GM12891 (cell line): Measurements from ENCODE around the gene NDUFS5.

ENCODE experiments used
- POLR2A ChIP-seq: IDR thresholded peaks from 2 replicates; pipeline ENCODE4 v1.6.1; 2011; ENCODE audit warnings: low read depth, low read length, control low read depth
- POLR2AphosphoS5 ChIP-seq: IDR thresholded peaks from 2 replicates; pipeline ENCODE4 v1.6.1; 2011; ENCODE audit warnings: low read depth, low read length, control low read depth
- POU2F2 ChIP-seq: IDR thresholded peaks from 2 replicates; pipeline ENCODE4 v1.6.1; 2011; ENCODE audit warnings: low read depth, mild to moderate bottlenecking, control low read depth, low read length, moderate library complexity
- SPI1 ChIP-seq: IDR thresholded peaks from 2 replicates; pipeline ENCODE4 v1.6.1; 2011; ENCODE audit warnings: low read depth, low read length, control low read depth
- TAF1 ChIP-seq: IDR thresholded peaks from 2 replicates; pipeline ENCODE4 v1.6.1; 2011; ENCODE audit warnings: low read depth, low read length, control low read depth

DNA sequence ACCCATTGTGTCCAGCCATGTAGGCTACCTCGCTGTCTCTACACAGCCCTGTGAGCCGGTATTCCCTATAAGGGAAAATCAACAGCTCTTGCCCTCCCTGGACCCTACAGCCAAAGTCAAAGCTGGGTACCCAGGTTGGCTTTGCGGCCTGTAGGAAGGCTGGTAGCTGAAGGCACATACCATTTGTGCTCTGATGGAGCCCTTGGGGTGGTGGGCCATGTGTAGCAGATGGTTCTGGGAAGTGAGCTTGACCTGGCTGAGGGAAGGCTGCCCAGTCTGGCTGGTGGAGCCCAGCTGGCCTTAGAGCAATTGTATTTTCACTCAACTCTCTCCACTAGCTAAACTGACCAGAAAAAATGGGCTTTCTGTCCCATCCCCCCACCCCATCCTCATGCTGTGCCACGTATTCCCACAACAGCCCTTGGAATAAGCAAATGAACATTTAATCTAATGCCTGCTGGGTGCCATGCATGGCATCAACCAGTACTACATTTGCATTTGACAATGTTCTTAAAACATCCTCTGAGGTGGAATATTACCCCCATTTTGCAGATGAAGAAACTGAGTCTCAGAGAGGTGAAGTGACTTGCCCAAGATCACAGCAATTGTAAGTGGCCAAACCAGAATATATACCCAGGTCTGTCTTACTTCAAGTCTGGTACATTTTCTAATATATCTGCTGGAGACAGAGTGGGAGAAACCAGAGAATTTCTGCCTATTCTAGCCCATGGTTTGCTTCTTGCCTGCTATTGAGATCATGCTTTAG lies 56.8 kb downstream of the NDUFS5 start:
- no peak for TF ChIP-seq POLR2A
- no peak for TF ChIP-seq TAF1
- TF ChIP-seq POLR2AphosphoS5 = no peak
- TF ChIP-seq POU2F2 = no peak
- TF ChIP-seq SPI1 = no peak
